WTC11 (cell line): ENCODE results near the gene ADAMTS9. TPM values are rescaled to one million over a fixed set of nuclear protein-coding genes. Genes with fewer than 3 reads are reported as not detected.
A peak's percentile ranks its signal among the peaks of the same experiment; 100 is the strongest.

ENCODE experiments used
- ATAC-seq: fragments of 200-7000 bp; cut with Tn5 transposase; 2 replicates; pipeline ENCODE4 v1.10.0; 2021; ENCODE audit warnings: mild to moderate bottlenecking, moderate library complexity
- CTCF ChIA-PET: fragments of 300-600 bp; sonication (Branson Sonifier 250); formaldehyde crosslinking; loops from one replicate; lab custom pipeline; 2021; ENCODE audit warnings: antibody characterized with exemption; lab: Charles Lee
- POLR2A ChIA-PET: fragments of 350-600 bp; sonication (Branson Sonifier 250); formaldehyde crosslinking; loops from one replicate; lab custom pipeline; 2021; ENCODE audit warnings: antibody characterized with exemption; lab: Charles Lee
- DNase-seq: peaks from one replicate; pipeline ENCODE4 v3.0.0; 2021; ENCODE audit warnings: low spot score
- H3K27ac Mint-ChIP-seq: 2 replicates; pipeline ENCODE4 v1.8.0; 2021; ENCODE audit warnings: mixed read lengths
- H3K27me3 Mint-ChIP-seq: 2 replicates; pipeline ENCODE4 v1.8.0; 2021; ENCODE audit warnings: low read depth, mild to moderate bottlenecking, moderate library complexity, mixed read lengths
- H3K36me3 Mint-ChIP-seq: 2 replicates; pipeline ENCODE4 v1.8.0; 2021; ENCODE audit warnings: mixed read lengths
- H3K4me1 Mint-ChIP-seq: 2 replicates; pipeline ENCODE4 v1.8.0; 2022; ENCODE audit warnings: mixed read lengths
- H3K4me3 Mint-ChIP-seq: 2 replicates; pipeline ENCODE4 v1.8.0; 2021; ENCODE audit warnings: mild to moderate bottlenecking, moderate library complexity, mixed read lengths
- H3K9me3 Mint-ChIP-seq: 2 replicates; pipeline ENCODE4 v1.8.0; 2021; ENCODE audit warnings: mixed read lengths
- ATF3 ChIP-seq: sonication (generic); formaldehyde crosslinking; conservative IDR thresholded peaks from 2 replicates; pipeline ENCODE4 v1.8.1; 2022; ENCODE audit warnings: mild to moderate bottlenecking, missing genetic modification reagents
- CDX4 ChIP-seq: fragments of 250-450 bp; sonication (Bioruptor Pico); IDR thresholded peaks from 2 replicates; pipeline ENCODE4 v1.9.0; 2021; ENCODE audit warnings: moderate library complexity, mild to moderate bottlenecking, inconsistent platforms, borderline replicate concordance
- CREM ChIP-seq: sonication (generic); formaldehyde crosslinking; IDR thresholded peaks from 2 replicates; pipeline ENCODE4 v1.8.1; 2022; ENCODE audit warnings: mild to moderate bottlenecking, missing genetic modification reagents, moderate library complexity
- ELF4 ChIP-seq: sonication (generic); formaldehyde crosslinking; IDR thresholded peaks from 2 replicates; pipeline ENCODE4 v1.8.1; 2022; ENCODE audit warnings: low read depth, mild to moderate bottlenecking, moderate library complexity, missing genetic modification reagents
- FOXP1 ChIP-seq: sonication (generic); formaldehyde crosslinking; IDR thresholded peaks from 2 replicates; pipeline ENCODE4 v1.8.0; 2022; ENCODE audit warnings: missing genetic modification reagents, mild to moderate bottlenecking, moderate library complexity, borderline replicate concordance
- GABPB1 ChIP-seq: sonication (generic); formaldehyde crosslinking; IDR thresholded peaks from 2 replicates; pipeline ENCODE4 v1.8.1; 2023; ENCODE audit warnings: mild to moderate bottlenecking, missing genetic modification reagents
- GRHL2 ChIP-seq: fragments of 250-450 bp; sonication (Bioruptor Pico); IDR thresholded peaks from 2 replicates; pipeline ENCODE4 v1.8.0; 2022; ENCODE audit warnings: mild to moderate bottlenecking, moderate library complexity; ENCODE audit not compliant: insufficient replicate concordance, severe bottlenecking
- JAZF1 ChIP-seq: fragments of 250-450 bp; sonication (Bioruptor Pico); IDR thresholded peaks from 2 replicates; pipeline ENCODE4 v1.9.0; 2021; ENCODE audit warnings: moderate library complexity, mild to moderate bottlenecking, inconsistent platforms
- KAT7 ChIP-seq: sonication (generic); formaldehyde crosslinking; IDR thresholded peaks from 2 replicates; pipeline ENCODE4 v1.8.1; 2023; ENCODE audit warnings: missing genetic modification reagents, mild to moderate bottlenecking, borderline replicate concordance
- NFE2L1 ChIP-seq: sonication (generic); formaldehyde crosslinking; IDR thresholded peaks from 2 replicates; pipeline ENCODE4 v1.8.1; 2023; ENCODE audit warnings: missing genetic modification reagents
- SP1 ChIP-seq: sonication (generic); formaldehyde crosslinking; conservative IDR thresholded peaks from 2 replicates; pipeline ENCODE4 v1.8.1; 2022; ENCODE audit warnings: missing genetic modification reagents
- TEAD4 ChIP-seq: sonication (generic); formaldehyde crosslinking; IDR thresholded peaks from 2 replicates; pipeline ENCODE4 v1.8.0; 2022; ENCODE audit warnings: mild to moderate bottlenecking, missing genetic modification reagents
- TP53 ChIP-seq: sonication (generic); formaldehyde crosslinking; IDR thresholded peaks from 2 replicates; pipeline ENCODE4 v1.8.1; 2023; ENCODE audit warnings: mild to moderate bottlenecking, missing genetic modification reagents
- ZBTB21 ChIP-seq: sonication (generic); formaldehyde crosslinking; IDR thresholded peaks from 2 replicates; pipeline ENCODE4 v1.8.1; 2023; ENCODE audit warnings: mild to moderate bottlenecking, missing genetic modification reagents, borderline replicate concordance
- ZMAT4 ChIP-seq: fragments of 250-450 bp; sonication (Bioruptor Pico); IDR thresholded peaks from 2 replicates; pipeline ENCODE4 v1.9.0; 2021; ENCODE audit warnings: mild to moderate bottlenecking
- total RNA-seq: library from RNA; stranded (reverse); gene quantifications from 3 replicates; pipeline ENCODE4 v1.2.3, GENCODE V29; 2021
- TF ChIP-seq, protein P1 (sequence below): sonication (generic); formaldehyde crosslinking; IDR thresholded peaks from 2 replicates; pipeline ENCODE4 v1.8.0; 2023; ENCODE audit warnings: mild to moderate bottlenecking, missing genetic modification reagents
- TF ChIP-seq, protein P2 (sequence below): fragments of 250-450 bp; sonication (Bioruptor Pico); IDR thresholded peaks from 2 replicates; pipeline ENCODE4 v1.9.0; 2021; ENCODE audit warnings: mild to moderate bottlenecking, borderline replicate concordance
- TF ChIP-seq, protein P3 (sequence below): sonication (generic); formaldehyde crosslinking; conservative IDR thresholded peaks from 2 replicates; pipeline ENCODE4 v1.8.1; 2023; ENCODE audit warnings: mild to moderate bottlenecking, low read depth, missing genetic modification reagents, moderate library complexity
- TF ChIP-seq, protein P4 (sequence below): fragments of 200-600 bp; IDR thresholded peaks from 2 replicates; pipeline ENCODE4 v1.8.0; 2022; ENCODE audit warnings: antibody characterized with exemption

Gene ADAMTS9
- total RNA-seq, 1 experiment from 2014 or later, result 3.1 TPM

DNA sequence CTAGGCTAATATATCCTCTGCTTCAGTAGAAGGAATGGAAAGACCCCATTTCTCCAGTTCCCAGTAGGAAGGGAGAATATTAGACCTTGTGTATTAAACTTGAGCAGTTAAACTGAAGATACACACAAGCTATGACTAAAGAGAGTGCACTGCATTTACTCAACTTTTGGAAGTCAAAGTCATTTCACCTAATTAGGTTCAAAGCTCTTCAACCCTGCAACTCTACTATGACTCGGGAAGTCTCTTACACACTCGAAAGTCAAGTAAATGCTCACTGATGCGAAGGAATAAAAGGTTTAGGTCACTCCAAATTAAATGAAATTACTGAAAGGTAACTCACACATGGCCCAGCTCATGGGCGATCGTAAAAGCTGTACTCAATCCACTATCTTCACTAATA is 33.8 kb downstream of the ADAMTS9 start:
- Mint-ChIP-seq H3K4me3 (no peak overlapping the region), H3K27ac (no peak overlapping the region), H3K36me3 (no peaks in the 10 kb centered on the region), H3K4me1 (peaks cover 22% of the 10 kb centered on the region), H3K9me3 (no peaks in the 10 kb centered on the region), H3K27me3 (no peaks in the 10 kb centered on the region)
- TF ChIP-seq TEAD4 (CRISPR knock-in tag) (no peak), GABPB1 (no peak), ZMAT4 (CRISPR knock-in tag) (no peak), KAT7 (no peak), NFE2L1 (CRISPR knock-in tag) (no peak), TP53 (CRISPR knock-in tag) (no peak), FOXP1 (no peak), JAZF1 (CRISPR knock-in tag) (no peak), GRHL2 (CRISPR knock-in tag) (no peak), CREM (CRISPR knock-in tag) (no peak), SP1 (CRISPR knock-in tag) (no peak), ZBTB21 (CRISPR knock-in tag) (no peak)
- TF ChIP-seq, protein P1, sequence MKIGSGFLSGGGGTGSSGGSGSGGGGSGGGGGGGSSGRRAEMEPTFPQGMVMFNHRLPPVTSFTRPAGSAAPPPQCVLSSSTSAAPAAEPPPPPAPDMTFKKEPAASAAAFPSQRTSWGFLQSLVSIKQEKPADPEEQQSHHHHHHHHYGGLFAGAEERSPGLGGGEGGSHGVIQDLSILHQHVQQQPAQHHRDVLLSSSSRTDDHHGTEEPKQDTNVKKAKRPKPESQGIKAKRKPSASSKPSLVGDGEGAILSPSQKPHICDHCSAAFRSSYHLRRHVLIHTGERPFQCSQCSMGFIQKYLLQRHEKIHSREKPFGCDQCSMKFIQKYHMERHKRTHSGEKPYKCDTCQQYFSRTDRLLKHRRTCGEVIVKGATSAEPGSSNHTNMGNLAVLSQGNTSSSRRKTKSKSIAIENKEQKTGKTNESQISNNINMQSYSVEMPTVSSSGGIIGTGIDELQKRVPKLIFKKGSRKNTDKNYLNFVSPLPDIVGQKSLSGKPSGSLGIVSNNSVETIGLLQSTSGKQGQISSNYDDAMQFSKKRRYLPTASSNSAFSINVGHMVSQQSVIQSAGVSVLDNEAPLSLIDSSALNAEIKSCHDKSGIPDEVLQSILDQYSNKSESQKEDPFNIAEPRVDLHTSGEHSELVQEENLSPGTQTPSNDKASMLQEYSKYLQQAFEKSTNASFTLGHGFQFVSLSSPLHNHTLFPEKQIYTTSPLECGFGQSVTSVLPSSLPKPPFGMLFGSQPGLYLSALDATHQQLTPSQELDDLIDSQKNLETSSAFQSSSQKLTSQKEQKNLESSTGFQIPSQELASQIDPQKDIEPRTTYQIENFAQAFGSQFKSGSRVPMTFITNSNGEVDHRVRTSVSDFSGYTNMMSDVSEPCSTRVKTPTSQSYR (CRISPR knock-in tag), result no peak
- TF ChIP-seq, protein P2, sequence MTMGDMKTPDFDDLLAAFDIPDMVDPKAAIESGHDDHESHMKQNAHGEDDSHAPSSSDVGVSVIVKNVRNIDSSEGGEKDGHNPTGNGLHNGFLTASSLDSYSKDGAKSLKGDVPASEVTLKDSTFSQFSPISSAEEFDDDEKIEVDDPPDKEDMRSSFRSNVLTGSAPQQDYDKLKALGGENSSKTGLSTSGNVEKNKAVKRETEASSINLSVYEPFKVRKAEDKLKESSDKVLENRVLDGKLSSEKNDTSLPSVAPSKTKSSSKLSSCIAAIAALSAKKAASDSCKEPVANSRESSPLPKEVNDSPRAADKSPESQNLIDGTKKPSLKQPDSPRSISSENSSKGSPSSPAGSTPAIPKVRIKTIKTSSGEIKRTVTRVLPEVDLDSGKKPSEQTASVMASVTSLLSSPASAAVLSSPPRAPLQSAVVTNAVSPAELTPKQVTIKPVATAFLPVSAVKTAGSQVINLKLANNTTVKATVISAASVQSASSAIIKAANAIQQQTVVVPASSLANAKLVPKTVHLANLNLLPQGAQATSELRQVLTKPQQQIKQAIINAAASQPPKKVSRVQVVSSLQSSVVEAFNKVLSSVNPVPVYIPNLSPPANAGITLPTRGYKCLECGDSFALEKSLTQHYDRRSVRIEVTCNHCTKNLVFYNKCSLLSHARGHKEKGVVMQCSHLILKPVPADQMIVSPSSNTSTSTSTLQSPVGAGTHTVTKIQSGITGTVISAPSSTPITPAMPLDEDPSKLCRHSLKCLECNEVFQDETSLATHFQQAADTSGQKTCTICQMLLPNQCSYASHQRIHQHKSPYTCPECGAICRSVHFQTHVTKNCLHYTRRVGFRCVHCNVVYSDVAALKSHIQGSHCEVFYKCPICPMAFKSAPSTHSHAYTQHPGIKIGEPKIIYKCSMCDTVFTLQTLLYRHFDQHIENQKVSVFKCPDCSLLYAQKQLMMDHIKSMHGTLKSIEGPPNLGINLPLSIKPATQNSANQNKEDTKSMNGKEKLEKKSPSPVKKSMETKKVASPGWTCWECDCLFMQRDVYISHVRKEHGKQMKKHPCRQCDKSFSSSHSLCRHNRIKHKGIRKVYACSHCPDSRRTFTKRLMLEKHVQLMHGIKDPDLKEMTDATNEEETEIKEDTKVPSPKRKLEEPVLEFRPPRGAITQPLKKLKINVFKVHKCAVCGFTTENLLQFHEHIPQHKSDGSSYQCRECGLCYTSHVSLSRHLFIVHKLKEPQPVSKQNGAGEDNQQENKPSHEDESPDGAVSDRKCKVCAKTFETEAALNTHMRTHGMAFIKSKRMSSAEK (CRISPR knock-in tag), result no peak
- ChIA-PET POLR2A (no interaction called here), CTCF (interaction anchor here (0.5 to 1.8 kb wide), 3 partner anchors 29 to 124 kb away, joined by 3 to 5 read pairs (median 3); no protein-coding TSS in a partner anchor)
- no peak for DNase-seq
- no peak for ATAC-seq

- POLR2A ChIA-PET, result no interaction called here
- H3K4me1 Mint-ChIP-seq, result peaks cover 22% of the 10 kb centered on the region
- DNase-seq (no peak), ATAC-seq (no peak)
- CTCF ChIA-PET, result interaction anchor here (0.8 kb wide), 1 partner anchor 120 kb away, joined by 3 read pairs; no protein-coding TSS in a partner anchor
- H3K36me3 Mint-ChIP-seq, result no peaks in the 10 kb centered on the region
- no peak overlapping the region for H3K4me3 Mint-ChIP-seq
- H3K9me3 Mint-ChIP-seq, result no peaks in the 10 kb centered on the region
- H3K27me3 Mint-ChIP-seq, result no peaks in the 10 kb centered on the region
- no peak for TF ChIP-seq ELF4 (CRISPR knock-in tag)
- H3K27ac Mint-ChIP-seq, result no peak overlapping the region
Observed at GRCh38 chr3:64653101-64653500, 34.7 kb downstream of the ADAMTS9 start.

- no peak overlapping the region for H3K4me3 Mint-ChIP-seq
- peaks cover 22% of the 10 kb centered on the region for H3K4me1 Mint-ChIP-seq
- H3K27me3 Mint-ChIP-seq, result no peaks in the 10 kb centered on the region
- no peaks in the 10 kb centered on the region for H3K9me3 Mint-ChIP-seq
- no peaks in the 10 kb centered on the region for H3K36me3 Mint-ChIP-seq
- DNase-seq (no peak), ATAC-seq (peak; percentile 26; the same call in 1 of the 2 replicates)
- H3K27ac Mint-ChIP-seq, result no peak overlapping the region
- CTCF ChIA-PET, result no interaction called here
- POLR2A ChIA-PET, result no interaction called here
- TF ChIP-seq, protein P3, sequence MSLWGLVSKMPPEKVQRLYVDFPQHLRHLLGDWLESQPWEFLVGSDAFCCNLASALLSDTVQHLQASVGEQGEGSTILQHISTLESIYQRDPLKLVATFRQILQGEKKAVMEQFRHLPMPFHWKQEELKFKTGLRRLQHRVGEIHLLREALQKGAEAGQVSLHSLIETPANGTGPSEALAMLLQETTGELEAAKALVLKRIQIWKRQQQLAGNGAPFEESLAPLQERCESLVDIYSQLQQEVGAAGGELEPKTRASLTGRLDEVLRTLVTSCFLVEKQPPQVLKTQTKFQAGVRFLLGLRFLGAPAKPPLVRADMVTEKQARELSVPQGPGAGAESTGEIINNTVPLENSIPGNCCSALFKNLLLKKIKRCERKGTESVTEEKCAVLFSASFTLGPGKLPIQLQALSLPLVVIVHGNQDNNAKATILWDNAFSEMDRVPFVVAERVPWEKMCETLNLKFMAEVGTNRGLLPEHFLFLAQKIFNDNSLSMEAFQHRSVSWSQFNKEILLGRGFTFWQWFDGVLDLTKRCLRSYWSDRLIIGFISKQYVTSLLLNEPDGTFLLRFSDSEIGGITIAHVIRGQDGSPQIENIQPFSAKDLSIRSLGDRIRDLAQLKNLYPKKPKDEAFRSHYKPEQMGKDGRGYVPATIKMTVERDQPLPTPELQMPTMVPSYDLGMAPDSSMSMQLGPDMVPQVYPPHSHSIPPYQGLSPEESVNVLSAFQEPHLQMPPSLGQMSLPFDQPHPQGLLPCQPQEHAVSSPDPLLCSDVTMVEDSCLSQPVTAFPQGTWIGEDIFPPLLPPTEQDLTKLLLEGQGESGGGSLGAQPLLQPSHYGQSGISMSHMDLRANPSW (CRISPR knock-in tag), result no peak
- TF ChIP-seq, protein P4, sequence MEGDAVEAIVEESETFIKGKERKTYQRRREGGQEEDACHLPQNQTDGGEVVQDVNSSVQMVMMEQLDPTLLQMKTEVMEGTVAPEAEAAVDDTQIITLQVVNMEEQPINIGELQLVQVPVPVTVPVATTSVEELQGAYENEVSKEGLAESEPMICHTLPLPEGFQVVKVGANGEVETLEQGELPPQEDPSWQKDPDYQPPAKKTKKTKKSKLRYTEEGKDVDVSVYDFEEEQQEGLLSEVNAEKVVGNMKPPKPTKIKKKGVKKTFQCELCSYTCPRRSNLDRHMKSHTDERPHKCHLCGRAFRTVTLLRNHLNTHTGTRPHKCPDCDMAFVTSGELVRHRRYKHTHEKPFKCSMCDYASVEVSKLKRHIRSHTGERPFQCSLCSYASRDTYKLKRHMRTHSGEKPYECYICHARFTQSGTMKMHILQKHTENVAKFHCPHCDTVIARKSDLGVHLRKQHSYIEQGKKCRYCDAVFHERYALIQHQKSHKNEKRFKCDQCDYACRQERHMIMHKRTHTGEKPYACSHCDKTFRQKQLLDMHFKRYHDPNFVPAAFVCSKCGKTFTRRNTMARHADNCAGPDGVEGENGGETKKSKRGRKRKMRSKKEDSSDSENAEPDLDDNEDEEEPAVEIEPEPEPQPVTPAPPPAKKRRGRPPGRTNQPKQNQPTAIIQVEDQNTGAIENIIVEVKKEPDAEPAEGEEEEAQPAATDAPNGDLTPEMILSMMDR, result no peak
- TF ChIP-seq ATF3 (CRISPR knock-in tag) (no peak), CDX4 (CRISPR knock-in tag) (no peak)
Observed at GRCh38 chr3:64651741-64652241, 36.0 kb downstream of the ADAMTS9 start.
